ENCODE results near the gene VNN1.

VNN1 gene

GRCh38 chr6:132651062-132651461, 62.8 kb downstream of the VNN1 start:
- no peaks in the 10 kb centered on the region for H4K20me1 ChIP-seq (ENCODE audit: insufficient read depth, low read length, poor library complexity, severe bottlenecking)
- H3K4me2 ChIP-seq (ENCODE audit: low read depth, low read length, poor library complexity, severe bottlenecking), result no peak overlapping the region
- H3K36me3 ChIP-seq (ENCODE audit: insufficient read depth, low read length), result no peaks in the 10 kb centered on the region
- peaks cover 32% of the 10 kb centered on the region for H3K4me1 ChIP-seq (ENCODE audit: insufficient read depth, low read length, poor library complexity, severe bottlenecking)
- no peak overlapping the region for H2AFZ ChIP-seq (ENCODE audit: low read length)
- H3F3A ChIP-seq (ENCODE audit: low read depth), result no peaks in the 10 kb centered on the region; the same call in 1 of the 2 replicates
- no peaks in the 10 kb centered on the region for H3K9me3 ChIP-seq (ENCODE audit: insufficient read depth, low read depth, low read length)
- TF ChIP-seq EZH2phosphoT487 (IDR thresholded peaks at IDR 0.05; ENCODE audit: borderline replicate concordance) (no peak), CTCF (conservative IDR thresholded peaks at IDR 0.05; ENCODE audit: low read length) (no peak)
- H3K4me3 ChIP-seq (ENCODE audit: low read length, poor library complexity, severe bottlenecking), result no peak overlapping the region
- H3K9ac ChIP-seq (ENCODE audit: low read depth, low read length, poor library complexity, severe bottlenecking), result no peak overlapping the region
- H3K27me3 ChIP-seq (ENCODE audit: insufficient read depth, low read length, poor library complexity, severe bottlenecking), result no peaks in the 10 kb centered on the region
- H3K79me2 ChIP-seq (ENCODE audit: insufficient read depth, low read length), result no peaks in the 10 kb centered on the region
- no peaks in the 10 kb centered on the region for H3K9me2 ChIP-seq (replicated peaks; ENCODE audit: low read depth, low read length)

GRCh38 chr6:132650429-132650828, 63.4 kb downstream of the VNN1 start:
- Histone ChIP-seq H4K20me1 (ENCODE audit: insufficient read depth, low read length, poor library complexity, severe bottlenecking) (no peaks in the 10 kb centered on the region), H3K4me2 (ENCODE audit: low read depth, low read length, poor library complexity, severe bottlenecking) (no peak overlapping the region), H3K4me3 (ENCODE audit: low read length, poor library complexity, severe bottlenecking) (no peak overlapping the region), H3F3A (ENCODE audit: low read depth) (no peaks in the 10 kb centered on the region; the same call in 1 of the 2 replicates), H3K27me3 (ENCODE audit: insufficient read depth, low read length, poor library complexity, severe bottlenecking) (no peaks in the 10 kb centered on the region), H3K9me2 (replicated peaks; ENCODE audit: low read depth, low read length) (no peaks in the 10 kb centered on the region), H3K9me3 (ENCODE audit: insufficient read depth, low read depth, low read length) (no peaks in the 10 kb centered on the region), H3K79me2 (ENCODE audit: insufficient read depth, low read length) (no peaks in the 10 kb centered on the region), H2AFZ (ENCODE audit: low read length) (no peak overlapping the region), H3K9ac (ENCODE audit: low read depth, low read length, poor library complexity, severe bottlenecking) (no peak overlapping the region), H3K4me1 (ENCODE audit: insufficient read depth, low read length, poor library complexity, severe bottlenecking) (peaks cover 38% of the 10 kb centered on the region), H3K36me3 (ENCODE audit: insufficient read depth, low read length) (no peaks in the 10 kb centered on the region)
- no peak for TF ChIP-seq EZH2phosphoT487 (IDR thresholded peaks at IDR 0.05; ENCODE audit: borderline replicate concordance)
- no peak for TF ChIP-seq CTCF (conservative IDR thresholded peaks at IDR 0.05; ENCODE audit: low read length)

- no peak overlapping the region for H3K4me3 ChIP-seq (ENCODE audit: low read length, poor library complexity, severe bottlenecking)
Observed at GRCh38 chr6:132648828-132649227, 65.0 kb downstream of the VNN1 start.

More at GRCh38 chr6:132648828-132649227, 65.0 kb downstream of the VNN1 start:
- H3K4me2 ChIP-seq (ENCODE audit: low read depth, low read length, poor library complexity, severe bottlenecking), result peak overlapping the region; percentile 53
- H2AFZ ChIP-seq (ENCODE audit: low read length), result no peak overlapping the region
- no peaks in the 10 kb centered on the region for H3K79me2 ChIP-seq (ENCODE audit: insufficient read depth, low read length)
- H3K9me2 ChIP-seq (replicated peaks; ENCODE audit: low read depth, low read length), result no peaks in the 10 kb centered on the region
- no peaks in the 10 kb centered on the region; the same call in 1 of the 2 replicates for H3F3A ChIP-seq (ENCODE audit: low read depth)
- no peak for TF ChIP-seq CTCF (conservative IDR thresholded peaks at IDR 0.05; ENCODE audit: low read length)
- no peak for TF ChIP-seq EZH2phosphoT487 (IDR thresholded peaks at IDR 0.05; ENCODE audit: borderline replicate concordance)
- H3K9ac ChIP-seq (ENCODE audit: low read depth, low read length, poor library complexity, severe bottlenecking), result no peak overlapping the region
- peaks cover 33% of the 10 kb centered on the region for H3K4me1 ChIP-seq (ENCODE audit: insufficient read depth, low read length, poor library complexity, severe bottlenecking)
- H4K20me1 ChIP-seq (ENCODE audit: insufficient read depth, low read length, poor library complexity, severe bottlenecking), result no peaks in the 10 kb centered on the region
- H3K27me3 ChIP-seq (ENCODE audit: insufficient read depth, low read length, poor library complexity, severe bottlenecking), result no peaks in the 10 kb centered on the region
- no peaks in the 10 kb centered on the region for H3K9me3 ChIP-seq (ENCODE audit: insufficient read depth, low read depth, low read length)
- no peaks in the 10 kb centered on the region for H3K36me3 ChIP-seq (ENCODE audit: insufficient read depth, low read length)
